RWPE1 (cell line): ENCODE measurements around the gene ANO2.

Experiments used
- CTCF ChIA-PET: fragments of 350-600 bp; sonication (Branson Sonifier 250); formaldehyde crosslinking; extraction: SDS; loops from one replicate; lab custom pipeline; 2021; lab: Yijun Ruan, JAX
- POLR2A ChIA-PET: fragments of 400-600 bp; formaldehyde crosslinking; extraction: SDS; loops from one replicate; lab custom pipeline; 2020; ENCODE audit warnings: antibody characterized with exemption; ENCODE audit not compliant: low non-redundant PET; lab: Yijun Ruan, JAX
- DNase-seq: peaks from one replicate; pipeline ENCODE4 v3.0.0; 2012; ENCODE audit warnings: low spot score
- H3K27ac ChIP-seq: fragments of 450-650 bp; 2 replicates; pipeline ENCODE4 v1.5.1; 2017
- CTCF ChIP-seq: fragments of 450-650 bp; conservative IDR thresholded peaks from 2 replicates; pipeline ENCODE4 v1.5.1; 2017; ENCODE audit warnings: low read depth, mild to moderate bottlenecking

The ANO2 gene

DNA sequence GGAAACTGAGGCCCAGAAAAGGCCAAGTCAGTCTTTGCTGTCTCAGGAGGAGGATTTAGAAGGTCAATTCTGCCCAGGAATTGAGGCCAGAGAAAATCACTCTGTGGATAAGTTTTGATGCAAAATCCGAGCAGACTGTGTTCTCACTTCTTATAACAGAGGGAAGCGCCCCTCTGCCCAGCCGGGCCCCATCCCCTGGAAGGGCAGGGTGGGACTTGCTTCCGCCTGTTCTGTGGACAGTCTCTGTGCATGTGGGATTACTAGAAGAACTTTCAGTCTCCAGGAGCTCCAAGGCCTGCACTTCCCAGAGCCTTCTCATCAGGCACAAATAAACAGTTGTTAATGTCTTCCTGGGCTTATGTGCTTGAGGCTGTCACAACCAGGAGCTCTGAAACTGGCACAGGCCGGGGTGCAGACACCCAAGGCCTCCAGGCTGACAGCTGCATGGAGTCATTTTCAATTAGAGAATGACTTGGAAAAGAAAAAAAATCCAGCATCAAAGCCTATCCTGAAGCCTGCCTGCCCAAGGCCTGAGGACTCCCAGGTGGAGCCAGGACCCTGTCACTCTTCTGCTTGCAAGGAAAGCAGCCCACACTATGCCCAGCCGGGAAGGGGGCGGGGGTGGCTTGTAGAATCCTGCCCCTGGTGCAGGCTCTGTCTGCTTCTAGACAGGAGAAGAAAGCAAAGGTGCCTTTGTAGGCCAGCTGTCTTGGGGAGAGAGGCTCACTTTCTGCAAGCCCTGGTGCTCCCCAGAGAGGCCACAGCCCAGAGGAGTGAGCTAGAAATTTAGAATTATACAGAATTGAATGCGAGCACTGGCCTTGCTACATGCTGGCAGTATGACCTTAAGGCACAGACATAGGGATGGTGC is 428.5 kb downstream of the ANO2 start:
- TF ChIP-seq CTCF, result no peak
- POLR2A ChIA-PET, result no interaction called here
- CTCF ChIA-PET, result no interaction called here
- no peak for DNase-seq
- H3K27ac ChIP-seq, result no peak overlapping the region

- no peak overlapping the region for H3K27ac ChIP-seq
- TF ChIP-seq CTCF, result no peak
- ChIA-PET CTCF (no interaction called here), POLR2A (no interaction called here)
- DNase-seq, result no peak
Observed at GRCh38 chr12:5515458-5515857, 429.6 kb downstream of the ANO2 start.

- H3K27ac ChIP-seq, result no peak overlapping the region
- no peak for TF ChIP-seq CTCF
- no peak for DNase-seq
- CTCF ChIA-PET, result no interaction called here
- POLR2A ChIA-PET, result no interaction called here
Observed at GRCh38 chr12:5514545-5514944, 430.5 kb downstream of the ANO2 start.

GRCh38 chr12:5514016-5514415 is 431.0 kb downstream of the ANO2 start:
- DNase-seq, result no peak
- no peak overlapping the region for H3K27ac ChIP-seq
- ChIA-PET POLR2A (no interaction called here), CTCF (no interaction called here)
- no peak for TF ChIP-seq CTCF

- CTCF ChIA-PET, result no interaction called here
- no peak for TF ChIP-seq CTCF
- H3K27ac ChIP-seq, result no peak overlapping the region
- no peak for DNase-seq
- POLR2A ChIA-PET, result no interaction called here
Observed at GRCh38 chr12:5513406-5513805, 431.7 kb downstream of the ANO2 start.
